ENCODE measurements around the gene FSTL4. TPM values are rescaled to one million over a fixed set of nuclear protein-coding genes. Genes with fewer than 3 reads are reported as not detected.
A peak's percentile ranks its signal among the peaks of the same experiment; 100 is the strongest.

FSTL4 gene
- total and polyA plus RNA-seq, 2 experiments from 2014 or later = 1.4 to 2.8 TPM

GRCh38 chr5:133332439-133333024 lies 279.8 kb downstream of the FSTL4 start (continued):
- TF ChIP-seq ZNF462 (CRISPR knock-in tag; IDR thresholded peaks at IDR 0.05) = no peak
- TF ChIP-seq REST (IDR thresholded peaks at IDR 0.05; ENCODE audit: unreplicated experiment) = no peak
- no peak for TF ChIP-seq POLR2AphosphoS5 (IDR thresholded peaks at IDR 0.05; ENCODE audit: low read depth)
- no peak for TF ChIP-seq ZNF331 (CRISPR knock-in tag; IDR thresholded peaks at IDR 0.05; ENCODE audit: low read depth)

- Histone ChIP-seq H3F3A (replicated peaks; ENCODE audit: low read depth) (no peaks in the 10 kb centered on the region; the same call in 1 of the 2 replicates), H3K4me3 (no peak overlapping the region), H3K4me2 (peak overlapping the region; percentile 55), H4K20me1 (replicated peaks; ENCODE audit: insufficient read depth) (no peaks in the 10 kb centered on the region), H3K4me1 (ENCODE audit: insufficient read depth) (peaks cover 43% of the 10 kb centered on the region), H3K9me2 (ENCODE audit: insufficient read depth) (no peaks in the 10 kb centered on the region), H3K27me3 (ENCODE audit: insufficient read depth) (no peaks in the 10 kb centered on the region), H3K36me3 (ENCODE audit: insufficient read depth) (no peaks in the 10 kb centered on the region), H3K27ac (ENCODE audit: low read depth) (no peak overlapping the region), H2AFZ (peak overlapping the region; percentile 92), H3K79me2 (replicated peaks; ENCODE audit: insufficient read depth) (no peaks in the 10 kb centered on the region)
- no peak overlapping the region for H3K4me3 Mint-ChIP-seq
- H3K36me3 Mint-ChIP-seq (ENCODE audit: low read depth) = no peaks in the 10 kb centered on the region
- peaks cover 55% of the 10 kb centered on the region for H3K4me1 Mint-ChIP-seq
- ATAC-seq (no peak; the same call in 2 of the 3 replicates), DNase-seq (ENCODE audit: low spot score) (no peak)
- H3K27ac Mint-ChIP-seq = no peak overlapping the region
- H3K9me3 Mint-ChIP-seq = no peaks in the 10 kb centered on the region
- H3K27me3 Mint-ChIP-seq (ENCODE audit: insufficient read depth, low read depth, poor library complexity) = peaks cover 30% of the 10 kb centered on the region
- TF ChIP-seq CREB1 (CRISPR knock-in tag; IDR thresholded peaks at IDR 0.05; ENCODE audit: low read depth) (no peak), REST (IDR thresholded peaks at IDR 0.05; ENCODE audit: unreplicated experiment) (no peak), ZNF331 (CRISPR knock-in tag; IDR thresholded peaks at IDR 0.05; ENCODE audit: low read depth) (no peak), STAT1 (IDR thresholded peaks at IDR 0.05; ENCODE audit: unreplicated experiment) (no peak), ZNF114 (CRISPR knock-in tag; IDR thresholded peaks at IDR 0.05) (no peak), EZH2phosphoT487 (IDR thresholded peaks at IDR 0.05; ENCODE audit: unreplicated experiment) (no peak)
Observed at GRCh38 chr5:133331941-133332340, 280.4 kb downstream of the FSTL4 start.
